Left lung (tissue), 10 donors: ENCODE data around the gene PITPNM1. TPM values are rescaled to one million over a fixed set of nuclear protein-coding genes. Genes with fewer than 3 reads are reported as not detected.

Experiments used
- ATAC-seq: fragments of 200-7000 bp; cut with Tn5 transposase; one replicate; pipeline ENCODE4 v1.9.1; 2020; ENCODE audit warnings: moderate library complexity
- DNase-seq, 4 donors: peaks; one replicate each; pipeline ENCODE4 v3.0.0-alpha.2; 2013 to 2020
- H3K27ac ChIP-seq, 2 donors: fragments of 200-600 bp; sonication (generic) in 1 of 2; one replicate each; pipeline versions ENCODE4 v1.5.0 to v1.8.0; 2020 to 2021
- H3K27me3 ChIP-seq, 2 donors: fragments of 200-600 bp; sonication (generic) in 1 of 2; one replicate each; pipeline versions ENCODE4 v1.5.0 to v1.8.0; 2020 to 2021
- H3K36me3 ChIP-seq, 2 donors: fragments of 200-600 bp; sonication (generic) in 1 of 2; one replicate each; pipeline versions ENCODE4 v1.5.0 to v1.8.0; 2020 to 2021
- H3K4me1 ChIP-seq, 2 donors: fragments of 200-600 bp; one replicate each; pipeline ENCODE4 v1.8.0; 2021
- H3K4me3 ChIP-seq, 2 donors: fragments of 200-600 bp; sonication (generic) in 1 of 2; one replicate each; pipeline versions ENCODE4 v1.5.0 to v1.8.0; 2020 to 2021; ENCODE audit warnings: mild to moderate bottlenecking in 1 of 2
- H3K9me3 ChIP-seq, 2 donors: fragments of 200-600 bp; sonication (generic) in 1 of 2; one replicate each; pipeline versions ENCODE4 v1.5.0 to v1.8.0; 2020 to 2021
- CTCF ChIP-seq, 2 donors: fragments of 200-600 bp; sonication (generic) in 1 of 2; IDR thresholded peaks; one replicate each; pipeline versions ENCODE4 v1.5.0 to v1.8.0; 2021; ENCODE audit warnings: antibody characterized with exemption in 2 of 2
- intact Hi-C, 2 donors: fragments of 100-400 bp; cut with DNase I; formaldehyde crosslinking; loops; one replicate each; pipeline versions ENCODE4 v1.11.2 to v1.14.2; 2022
- polyA plus RNA-seq, 6 donors: library from polyadenylated mRNA; unstranded; fragments of 120-200 nt; gene quantifications; one replicate each; pipeline ENCODE4 v1.2.1, GENCODE V29; 2013; ENCODE audit not compliant: insufficient read length in 6 of 6
- total RNA-seq, 2 donors: library from RNA; stranded (reverse); fragmentation: NEBNext Ultra II Directional; extraction: Animal tissue kit (Norgen Biotek cat#: 25700); gene quantifications; one replicate each; pipeline ENCODE4 v1.2.1, GENCODE V29; 2021
- donor health status: DM: no; HTN: yes; CAD: no.
- donor health status: DM: no; HTN: no; CAD: no.

PITPNM1 gene
- total and polyA plus RNA-seq, 8 donors, result 15.5 to 55.5 (median 24.6) TPM

DNA sequence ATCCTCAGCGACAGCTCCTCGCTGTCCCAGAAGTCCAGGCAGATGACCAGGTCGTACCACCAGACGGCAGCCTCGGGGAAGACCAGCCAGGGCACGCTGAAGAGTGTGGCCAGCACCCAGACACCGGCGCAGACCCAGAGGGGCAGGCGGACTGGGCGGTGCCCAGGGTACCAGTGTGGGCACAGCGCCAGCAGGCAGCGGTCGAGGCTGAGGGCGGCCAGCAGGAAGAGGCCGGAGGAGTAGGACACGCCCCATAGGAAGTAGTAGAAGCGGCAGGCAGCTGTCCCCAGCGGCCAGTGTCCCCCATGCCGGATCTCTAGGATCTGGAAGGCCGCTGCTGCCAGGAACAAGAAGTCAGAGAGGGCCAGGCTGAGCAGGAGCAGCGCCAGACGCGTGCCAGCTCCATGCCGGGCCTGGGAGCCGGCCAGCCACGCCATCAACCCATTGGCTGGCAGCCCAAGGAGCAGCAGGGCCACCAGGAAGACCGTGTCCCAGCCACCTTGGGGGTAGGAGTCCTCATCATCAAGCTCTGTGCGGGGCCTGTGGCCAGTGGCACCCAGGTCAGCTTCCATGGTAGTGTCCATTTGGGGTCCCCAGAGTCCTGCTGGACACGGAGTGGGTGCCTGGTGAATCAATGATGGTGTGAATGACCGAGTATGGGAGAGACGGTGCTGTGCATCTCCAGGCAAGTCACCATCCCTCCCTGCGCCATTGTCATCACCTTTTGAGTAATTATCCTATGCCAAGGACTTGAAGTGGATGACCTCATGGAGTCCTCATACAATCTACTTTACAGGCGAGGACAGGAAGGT is 52.8 kb downstream of the PITPNM1 start, which contains the start of gene GPR152:
TSS of gene GPR152 (minus strand) at position 589 of the 812 bp plus-strand sequence. CDS start at position 584, 5 bp downstream.
- ATAC-seq (peak; percentile 25), DNase-seq (peak in 1 of 4 donors; percentile 57)
- Histone ChIP-seq H3K27me3 (no peaks in the 10 kb centered on the region), H3K9me3 (no peaks in the 10 kb centered on the region), H3K27ac (peak within 1 kb of the TSS; percentile 13 to 50), H3K36me3 (no peaks in the 10 kb centered on the region), H3K4me1 (peaks cover 0 to 14% of the 10 kb centered on the region in 2 donors), H3K4me3 (peak within 1 kb of the TSS in 1 of 2 donors; percentile 27)
- no peak for TF ChIP-seq CTCF (IDR thresholded peaks at IDR 0.05)
- intact Hi-C loops, result no loop called here

GRCh38 chr11:67451658-67451976 is 53.5 kb downstream of the PITPNM1 start:
- DNase-seq, result peak in 1 of 4 donors; percentile 71
- no peak overlapping the region for H3K4me3 ChIP-seq
- no peaks in the 10 kb centered on the region for H3K9me3 ChIP-seq
- no peaks in the 10 kb centered on the region for H3K36me3 ChIP-seq
- peaks cover 0 to 14% of the 10 kb centered on the region in 2 donors for H3K4me1 ChIP-seq
- H3K27ac ChIP-seq, result no peak overlapping the region
- ATAC-seq, result no peak
- intact Hi-C loops, result no loop called here
- no peak for TF ChIP-seq CTCF (IDR thresholded peaks at IDR 0.05)
- H3K27me3 ChIP-seq, result no peaks in the 10 kb centered on the region

GRCh38 chr11:67450796-67451657 is 54.1 kb downstream of the PITPNM1 start:
- Histone ChIP-seq H3K9me3 (no peaks in the 10 kb centered on the region), H3K27me3 (no peaks in the 10 kb centered on the region), H3K4me1 (peaks cover 0 to 14% of the 10 kb centered on the region in 2 donors), H3K36me3 (no peaks in the 10 kb centered on the region), H3K4me3 (no peak overlapping the region), H3K27ac (no peak overlapping the region)
- TF ChIP-seq CTCF (IDR thresholded peaks at IDR 0.05), result no peak
- intact Hi-C loops, result no loop called here
- peak in 1 of 4 donors; percentile 72 for DNase-seq
- no peak for ATAC-seq

GRCh38 chr11:67449116-67449844 is 55.9 kb downstream of the PITPNM1 start:
- Histone ChIP-seq H3K27ac (peak overlapping the region in 1 of 2 donors; percentile 33), H3K36me3 (no peaks in the 10 kb centered on the region), H3K9me3 (no peaks in the 10 kb centered on the region), H3K4me3 (no peak overlapping the region), H3K27me3 (no peaks in the 10 kb centered on the region), H3K4me1 (peaks cover 0 to 24% of the 10 kb centered on the region in 2 donors)
- ATAC-seq (peak; percentile 68), DNase-seq (no peak)
- intact Hi-C loops, result no loop called here
- no peak for TF ChIP-seq CTCF (IDR thresholded peaks at IDR 0.05)
